Thyroid gland (tissue), 4 donors: ENCODE results near the gene ERGIC2.

Experiments used
- CTCF ChIP-seq, 6 experiments: fragments of 200-600 bp in 3 of 6; fragments of 450-650 bp in 3 of 6; sonication (generic) in 3 of 6; IDR thresholded peaks; one replicate each; pipeline ENCODE4 v1.5.1; 2016 to 2019; ENCODE audit warnings: antibody characterized with exemption in 6 of 6, mild to moderate bottlenecking in 2 of 6, inconsistent platforms in 1 of 6, moderate library complexity in 1 of 6
- POLR2A ChIP-seq, 2 donors: fragments of 450-650 bp; IDR thresholded peaks; one replicate each; pipeline ENCODE4 v1.6.1; 2017; ENCODE audit warnings: antibody characterized with exemption in 2 of 2, mild to moderate bottlenecking in 2 of 2, moderate library complexity in 1 of 2

GRCh38 chr12:29430716-29431044 lies 49.7 kb upstream of the ERGIC2 start:
- TF ChIP-seq CTCF (IDR thresholded peaks at IDR 0.05) (no peak), POLR2A (IDR thresholded peaks at IDR 0.05) (no peak)
